DMS79 (cell line): ENCODE results near the gene RASD2.

Experiments
- DNase-seq: peaks from one replicate; lab custom pipeline; 2025; lab: John Stamatoyannopoulos, UW

The RASD2 gene

DNA sequence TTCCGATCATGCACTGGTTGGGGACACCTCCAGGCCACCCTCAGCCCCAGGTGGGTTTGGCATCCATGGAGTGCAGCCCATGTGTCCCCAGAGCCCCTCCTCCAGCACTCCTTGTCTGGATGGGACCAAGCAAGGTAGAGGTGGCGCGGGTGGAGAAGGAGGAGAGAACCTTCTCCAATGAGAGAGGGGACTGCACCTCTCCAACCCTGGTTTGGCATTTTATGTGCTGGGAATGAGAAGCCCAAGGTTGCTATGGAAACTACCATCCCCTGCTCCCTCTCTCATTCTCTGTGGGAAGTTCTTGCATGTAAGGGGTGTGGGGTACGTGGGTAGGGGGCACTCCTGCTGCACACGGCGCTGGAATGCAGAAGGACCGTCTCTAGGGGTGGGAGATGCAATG, 21.8 kb upstream of the RASD2 start:
- DNase-seq = no peak

DNA sequence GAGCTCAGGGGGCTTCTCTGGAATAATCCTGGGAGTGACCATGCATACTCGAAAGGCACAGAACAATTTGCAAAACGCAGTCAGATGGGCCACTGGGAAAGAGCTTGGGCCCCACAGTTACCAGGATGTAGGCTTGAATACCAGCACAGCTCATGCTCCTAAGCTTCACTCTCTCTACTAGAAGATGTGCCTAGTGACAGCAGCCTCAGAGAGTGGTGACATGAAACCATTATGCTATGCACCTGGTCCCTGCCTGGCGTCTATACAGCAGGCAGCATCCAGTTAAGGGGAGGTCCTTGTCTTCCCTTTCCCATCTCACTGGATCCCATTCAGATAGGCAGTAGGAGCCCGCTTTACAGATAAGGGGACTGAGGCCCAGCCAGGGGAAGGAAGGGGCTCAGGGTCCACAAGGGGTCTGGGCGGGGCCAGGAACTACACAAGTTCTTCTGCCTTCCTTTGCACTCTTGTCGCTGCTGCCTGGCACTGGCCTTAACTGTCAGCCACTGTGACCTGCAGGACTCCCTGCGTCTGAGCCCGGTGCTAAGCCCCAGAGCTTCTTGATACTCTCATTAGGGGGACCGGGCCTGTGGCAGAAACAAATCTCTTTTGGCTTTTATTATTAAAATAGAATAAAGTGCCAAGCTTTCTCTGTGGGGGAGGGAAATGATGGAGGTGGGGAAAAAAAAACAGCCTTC, 21.2 kb upstream of the RASD2 start:
- DNase-seq = no peak

DNA sequence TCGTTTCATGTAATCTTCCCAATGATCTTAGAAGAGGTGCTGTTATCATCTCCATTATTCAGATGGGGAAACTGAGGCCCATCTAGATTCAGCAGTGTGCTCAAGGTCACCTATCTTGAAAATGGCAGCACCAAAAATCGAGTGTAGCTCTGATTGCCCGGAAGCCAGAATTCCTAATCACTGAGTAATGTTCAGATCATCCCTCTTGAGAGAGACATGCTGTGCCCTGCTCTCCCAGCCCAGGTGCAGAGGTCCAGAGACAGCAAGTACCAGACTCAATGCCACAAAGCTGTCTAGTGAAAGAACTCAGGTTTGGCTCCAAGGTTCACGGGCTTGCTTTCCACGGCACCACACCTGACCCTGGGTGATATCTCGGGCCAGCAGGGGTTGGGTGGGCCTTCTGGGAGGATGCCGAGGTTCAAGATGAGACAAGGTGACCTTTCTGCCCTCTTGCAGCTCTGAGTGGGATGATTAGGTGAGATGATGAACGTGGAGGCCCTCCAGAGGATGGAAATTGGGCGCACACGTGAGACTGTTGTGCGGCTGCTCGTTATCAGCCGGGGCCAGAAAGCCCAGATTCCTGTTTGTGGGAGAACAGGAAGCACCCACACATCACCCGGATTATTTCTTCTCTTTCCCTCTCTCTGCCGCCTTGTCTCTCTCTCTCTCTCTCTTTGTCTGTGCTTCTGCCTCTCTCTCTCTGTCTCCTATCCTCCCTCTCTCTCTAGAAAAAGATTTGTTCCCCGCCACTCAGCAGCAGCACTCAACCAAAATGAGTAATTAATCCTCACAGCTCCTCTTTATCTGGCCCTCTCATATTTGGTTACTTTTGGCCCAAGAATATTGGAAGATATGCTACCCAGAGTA, 19.0 kb upstream of the RASD2 start:
- DNase-seq = no peak

DNA sequence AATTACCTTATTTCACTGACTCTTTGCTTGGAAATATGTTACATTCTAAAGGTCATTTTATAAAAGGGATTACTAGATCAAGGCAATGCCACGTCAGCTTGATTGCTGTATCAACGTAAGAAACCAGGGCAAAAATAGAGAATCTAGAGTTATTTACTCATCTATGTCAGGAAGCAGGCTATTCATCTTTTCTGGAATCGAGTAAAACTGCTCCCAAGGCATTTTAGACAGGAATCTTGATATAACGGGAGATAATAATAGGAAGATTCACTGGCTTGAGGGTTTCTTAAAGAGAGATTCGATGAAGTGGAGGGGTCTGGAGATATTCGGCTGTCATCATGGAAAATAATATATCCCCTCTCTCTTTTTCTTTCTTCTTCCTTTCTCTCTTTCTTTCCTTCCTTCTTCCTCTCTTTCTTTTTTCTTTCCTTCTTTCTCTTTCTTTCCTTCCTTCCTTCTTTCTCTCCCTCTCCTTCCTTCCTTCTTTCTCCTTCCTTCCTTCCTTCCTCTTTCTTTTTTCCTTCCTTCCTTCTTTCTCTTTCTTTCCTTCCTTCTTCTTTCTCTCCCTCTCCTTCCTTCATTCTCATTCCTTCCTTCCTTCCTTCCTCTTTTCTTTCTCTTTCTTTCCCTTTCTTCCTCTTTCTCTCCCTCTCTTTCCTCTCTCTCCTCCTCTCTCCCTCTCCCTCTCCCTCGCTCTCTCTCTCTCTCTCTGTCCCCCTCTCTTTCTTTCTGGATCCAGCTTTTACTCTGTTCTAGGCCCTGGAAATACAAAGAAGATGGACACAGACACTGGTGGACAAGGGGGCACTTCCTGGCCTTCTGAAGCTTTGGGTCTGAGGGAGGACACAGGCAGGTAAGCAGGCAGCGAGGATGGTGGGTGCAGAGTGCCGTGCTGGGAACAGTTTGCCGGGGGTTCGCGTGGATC, 18.1 kb upstream of the RASD2 start:
- no peak for DNase-seq

DNA sequence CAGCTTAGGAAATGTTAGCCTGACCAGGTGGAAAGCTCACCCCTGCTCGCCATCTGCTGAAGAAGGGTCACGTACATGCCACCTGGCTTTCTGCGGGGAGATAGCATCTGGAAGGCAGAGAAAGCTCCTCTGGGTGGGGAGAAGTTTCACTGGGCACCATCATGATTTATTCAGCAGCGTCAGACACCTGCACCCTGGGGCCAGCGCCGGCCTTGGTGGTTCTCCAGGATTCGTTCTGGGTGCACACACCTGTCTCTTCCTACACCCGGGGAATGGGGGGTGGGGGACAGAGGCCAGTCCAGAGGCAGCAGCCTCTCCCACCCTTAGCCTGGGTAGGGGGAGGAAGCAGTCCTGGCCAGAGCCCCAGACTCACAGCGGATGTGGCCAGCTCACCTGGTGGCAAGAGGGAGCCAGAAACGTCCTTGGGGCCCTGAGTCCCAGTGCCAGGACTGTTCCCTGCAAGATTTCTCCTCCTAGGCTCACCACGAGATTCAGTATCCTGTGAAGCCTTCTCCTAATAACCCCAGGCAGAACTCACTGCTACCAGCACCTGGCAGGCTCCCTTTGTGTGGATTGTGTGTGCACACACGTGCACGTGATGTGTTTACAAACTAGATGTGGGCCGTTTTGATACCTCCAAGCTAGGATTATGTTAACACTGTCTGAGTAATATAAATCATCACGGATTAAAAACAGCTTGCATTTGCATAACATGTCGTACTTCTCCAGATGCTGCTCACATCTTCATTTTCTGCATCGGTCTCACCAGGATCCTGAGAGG, 17.3 kb upstream of the RASD2 start:
- DNase-seq = no peak

DNA sequence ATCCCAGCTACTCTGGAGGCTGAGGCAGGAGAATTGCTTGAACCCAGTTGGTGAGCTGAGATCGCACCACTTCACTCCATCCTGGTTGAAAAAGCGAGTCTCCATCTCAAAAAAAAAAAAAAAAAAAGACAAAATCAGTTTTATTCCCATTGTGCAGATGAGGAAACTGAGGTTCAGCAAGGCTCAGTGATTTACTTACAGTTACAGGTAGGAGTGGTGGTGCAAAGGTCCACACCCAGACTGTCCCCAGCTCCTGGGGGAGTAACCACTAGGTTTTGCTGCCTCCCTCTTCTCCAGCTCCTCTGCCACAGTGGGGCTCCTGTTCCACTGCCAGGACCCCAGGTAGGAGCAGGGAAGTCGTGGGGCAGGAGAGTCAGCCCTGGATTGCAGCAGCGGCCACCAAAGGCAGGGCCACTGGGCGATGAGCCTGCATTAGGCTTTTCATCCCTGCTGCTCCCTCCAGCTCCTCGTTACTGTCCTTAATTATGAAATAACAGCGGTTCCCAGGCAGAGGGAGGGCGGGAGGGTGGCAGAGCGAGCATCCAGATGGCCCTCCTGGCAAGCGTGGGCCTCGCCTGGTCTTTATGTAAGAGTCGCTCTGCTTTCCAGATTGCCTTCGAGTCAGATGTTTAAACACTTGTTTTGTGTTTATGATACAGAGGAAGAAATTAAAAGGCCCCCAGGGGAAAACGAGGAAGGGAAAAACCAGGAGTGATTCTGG, 15.5 kb upstream of the RASD2 start:
- peak; percentile 70 for DNase-seq

DNA sequence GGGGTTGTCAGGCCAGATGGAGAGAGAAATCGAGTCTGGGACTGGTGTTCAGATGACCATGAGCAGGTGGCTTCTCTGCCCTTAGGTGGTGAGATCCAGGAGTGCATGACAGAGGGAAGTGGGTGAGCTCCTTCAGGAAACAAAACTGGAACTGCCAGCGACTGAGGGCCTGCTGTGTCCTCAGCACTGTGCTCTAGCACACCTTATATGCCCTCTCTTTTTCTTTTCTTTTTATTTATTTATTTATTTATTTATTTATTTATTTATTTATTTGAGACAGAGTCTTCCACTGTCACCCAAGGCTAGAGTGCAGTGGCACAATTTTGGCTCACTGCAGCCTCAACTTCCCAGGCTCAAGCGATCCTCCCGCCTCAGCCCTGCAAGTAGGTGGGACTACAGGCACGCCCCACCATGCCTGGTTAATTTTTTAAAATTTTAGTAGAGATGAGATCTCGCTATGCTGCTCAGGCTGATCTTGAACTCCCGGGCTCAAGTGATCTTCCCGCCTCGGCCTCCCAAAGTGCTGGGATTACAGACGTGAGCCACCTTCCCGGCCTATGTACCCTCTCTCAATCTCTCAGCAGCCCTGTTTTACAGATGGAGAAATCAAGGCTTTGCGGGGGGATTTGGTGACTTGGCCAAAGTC, 14.8 kb upstream of the RASD2 start:
- DNase-seq = peak; percentile 70

DNA sequence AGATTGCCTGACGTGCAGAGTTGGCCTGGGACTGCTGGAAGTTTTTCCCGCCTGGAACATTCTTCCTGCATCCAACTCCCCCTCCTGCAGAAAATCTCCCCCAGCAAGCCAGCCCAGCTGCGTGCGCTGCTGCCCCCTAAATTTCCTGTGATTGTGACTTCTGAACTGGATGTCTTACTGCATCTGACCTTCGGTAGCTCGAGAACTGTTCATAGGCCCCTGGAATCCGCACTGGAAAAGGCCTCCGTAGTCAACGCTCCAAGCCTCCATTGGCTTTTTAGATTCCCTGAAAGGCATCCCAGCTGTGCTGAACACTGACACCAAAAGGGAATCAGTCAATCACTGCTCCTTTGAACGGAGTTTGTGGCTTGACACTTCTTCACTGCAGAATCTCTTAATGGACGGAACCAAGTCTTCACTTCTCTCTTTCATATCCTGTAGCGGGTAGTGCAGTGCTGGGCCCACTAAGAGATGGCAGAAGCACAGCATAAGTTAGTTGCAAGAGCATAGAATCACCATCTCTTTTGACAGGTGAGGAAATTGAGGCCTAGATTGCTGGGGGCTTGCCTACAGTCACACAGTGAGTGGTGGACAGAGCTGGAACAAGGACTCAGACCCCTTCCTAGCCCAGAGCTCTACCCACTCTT, 14.2 kb upstream of the RASD2 start:
- DNase-seq = no peak

DNA sequence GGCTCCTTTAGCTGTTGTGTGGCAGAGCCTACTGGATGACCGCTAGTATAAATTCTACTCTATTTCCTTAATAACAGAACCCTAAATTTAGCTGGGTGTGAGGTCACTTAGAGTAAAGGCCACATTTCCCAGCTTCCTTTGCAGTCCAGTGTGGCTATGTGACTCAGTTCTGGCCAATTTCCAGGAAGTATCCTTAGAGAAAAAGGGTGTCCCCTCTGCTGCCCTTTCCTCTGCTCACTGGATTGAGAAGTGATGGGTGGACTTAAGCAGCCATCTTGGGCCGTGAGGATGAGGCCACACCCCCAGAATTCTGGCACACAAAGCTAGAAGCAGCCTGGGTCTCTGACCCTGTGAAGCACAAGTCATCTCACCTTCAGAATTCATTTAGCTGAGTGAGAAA, 11.7 kb upstream of the RASD2 start:
- DNase-seq = no peak

DNA sequence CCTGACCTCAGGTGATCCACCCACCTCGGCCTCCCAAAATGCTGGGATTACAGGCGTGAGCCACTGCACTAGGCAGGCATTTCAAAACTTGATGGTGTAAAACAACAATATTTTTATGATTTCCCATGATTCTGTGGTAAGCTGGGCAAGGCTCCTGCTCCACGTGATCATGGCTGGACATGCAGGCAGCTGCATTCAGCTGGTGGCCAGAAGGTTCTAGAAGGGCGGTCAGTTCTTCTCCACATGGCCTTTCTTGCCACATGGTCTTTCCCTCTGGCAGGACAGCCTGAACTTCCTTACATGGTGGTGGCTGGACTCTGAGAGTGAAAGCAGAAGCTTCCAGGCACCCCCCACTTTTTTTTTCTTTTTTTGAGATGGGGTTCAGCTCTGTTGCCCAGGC, 9.9 kb upstream of the RASD2 start:
- DNase-seq = no peak

DNA sequence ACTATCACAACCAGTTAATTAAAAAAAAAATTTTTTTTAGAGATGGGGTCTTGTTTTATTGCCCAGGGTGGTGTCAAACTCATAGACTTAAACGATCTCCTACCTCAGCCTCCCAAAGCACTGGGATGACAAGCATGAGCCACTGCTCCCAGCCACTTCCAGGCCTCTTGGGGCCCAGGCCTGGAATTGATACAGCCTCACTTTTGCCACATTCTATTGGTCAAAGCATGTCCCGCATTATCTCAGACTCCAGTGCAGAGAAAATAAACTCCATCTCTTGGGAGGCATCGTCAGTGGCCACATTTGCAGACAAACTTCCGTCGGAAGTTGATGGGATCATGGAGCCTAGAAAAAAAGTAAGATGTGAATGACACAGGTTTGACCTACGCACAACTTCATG, 9.4 kb upstream of the RASD2 start:
- DNase-seq = no peak

DNA sequence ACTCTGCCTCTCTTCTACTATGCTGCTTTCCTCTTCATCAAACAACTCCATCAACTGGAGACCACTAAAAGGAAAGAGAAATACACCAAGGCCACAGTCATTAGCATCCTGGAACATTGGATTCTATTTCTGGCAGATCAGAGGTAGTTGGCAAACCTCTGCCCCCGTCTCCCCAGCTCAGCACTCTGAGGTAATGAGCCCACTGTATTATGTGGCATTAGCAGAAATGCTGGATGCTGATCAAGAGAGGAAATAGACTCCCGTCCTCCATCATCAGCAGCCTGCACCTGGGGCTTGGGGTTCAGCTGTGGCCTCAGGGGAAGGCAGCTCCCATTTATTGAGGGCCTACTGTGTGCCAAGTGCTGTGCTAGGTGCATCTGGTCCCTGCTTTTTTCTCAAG, 9.0 kb upstream of the RASD2 start:
- DNase-seq = no peak

DNA sequence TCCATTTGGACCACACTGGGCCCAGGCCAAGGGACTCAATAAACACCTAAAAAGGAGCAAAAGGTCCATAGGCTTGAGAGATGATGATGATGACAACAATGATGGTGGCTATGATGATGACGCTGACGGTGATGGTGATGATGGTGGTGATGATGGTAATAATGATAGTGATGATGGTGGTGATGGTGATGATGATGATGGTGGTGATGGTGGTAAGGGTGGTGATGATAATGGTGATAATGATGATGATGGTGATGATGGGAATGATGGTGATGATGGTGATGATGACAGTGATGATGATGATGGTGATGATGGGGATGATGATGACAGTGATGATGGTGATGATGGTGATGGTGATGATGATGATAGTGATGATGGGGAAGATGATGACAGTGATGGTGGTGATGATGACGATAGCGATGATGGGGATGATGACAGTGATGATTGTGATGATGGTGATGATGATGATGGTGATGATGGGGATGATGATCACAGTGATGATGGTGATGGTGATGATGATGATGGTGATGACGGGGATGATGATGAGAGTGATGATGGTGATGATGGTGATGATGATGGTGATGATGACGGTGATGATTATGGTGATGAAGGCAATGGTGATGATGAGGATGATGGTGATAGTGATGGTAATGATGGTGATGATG, 7.1 kb upstream of the RASD2 start:
- no peak for DNase-seq

DNA sequence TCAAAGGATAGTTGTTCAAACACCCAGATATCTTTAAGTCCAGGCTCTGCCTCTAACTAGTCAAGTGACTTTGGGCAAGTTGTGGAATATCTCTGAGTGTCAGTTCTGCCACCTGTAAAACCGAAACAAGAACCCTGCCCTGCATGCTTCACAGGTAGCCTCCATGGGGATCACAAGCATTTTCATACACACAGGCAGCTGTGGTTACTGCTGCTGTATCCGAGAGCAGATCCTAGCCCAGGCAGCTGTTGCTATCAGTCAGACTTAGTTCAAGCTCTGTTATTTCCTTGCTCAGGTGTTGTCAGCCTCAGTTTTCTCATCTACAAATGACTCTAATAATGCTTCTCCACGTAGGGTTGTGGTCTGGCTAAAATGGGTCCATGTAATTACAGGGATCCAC, 6.5 kb upstream of the RASD2 start:
- no peak for DNase-seq

DNA sequence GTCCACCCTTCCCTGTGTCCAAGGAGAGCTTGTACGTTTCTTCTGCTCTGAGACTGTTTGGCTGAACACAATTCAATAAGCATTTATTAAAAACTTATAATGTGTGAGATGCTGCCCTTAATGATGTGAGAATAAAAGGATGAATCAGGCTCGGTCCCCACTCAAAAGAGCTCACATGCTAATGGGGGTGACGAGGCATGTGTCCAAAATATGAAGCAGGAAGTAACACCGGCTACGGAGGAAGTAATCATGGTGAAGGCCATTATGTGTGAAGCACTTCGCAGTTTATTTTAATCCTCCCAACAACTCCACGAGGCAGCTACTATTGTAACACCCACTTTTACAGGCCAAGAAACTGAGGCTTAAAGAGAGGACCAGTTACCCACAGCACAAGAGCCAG, 3.4 kb upstream of the RASD2 start:
- no peak for DNase-seq

DNA sequence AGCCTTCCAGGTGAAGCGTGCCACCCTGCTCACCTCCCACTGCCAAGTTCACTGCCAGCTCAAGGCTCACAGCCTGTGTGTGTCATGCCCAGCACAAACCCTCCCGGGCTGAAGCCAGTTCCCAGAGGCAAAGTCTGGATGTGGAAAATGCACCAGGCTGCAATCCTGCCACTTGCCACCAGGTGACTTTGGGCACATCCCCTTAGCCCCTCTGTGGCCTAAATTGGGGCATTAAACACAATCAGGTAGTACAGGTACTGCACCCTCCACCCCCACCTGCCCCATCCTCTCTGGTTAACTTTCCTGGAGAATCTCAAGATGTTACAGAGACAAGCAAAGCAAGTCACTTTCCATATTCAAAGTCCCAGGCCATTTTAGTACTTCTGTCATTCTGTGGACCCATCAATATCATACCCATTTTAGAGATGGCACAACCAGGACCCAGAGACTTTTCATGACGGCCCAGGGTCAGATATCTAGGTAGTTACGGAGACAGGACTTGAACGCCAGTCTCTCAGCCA, 1.8 kb upstream of the RASD2 start:
- DNase-seq = no peak

DNA sequence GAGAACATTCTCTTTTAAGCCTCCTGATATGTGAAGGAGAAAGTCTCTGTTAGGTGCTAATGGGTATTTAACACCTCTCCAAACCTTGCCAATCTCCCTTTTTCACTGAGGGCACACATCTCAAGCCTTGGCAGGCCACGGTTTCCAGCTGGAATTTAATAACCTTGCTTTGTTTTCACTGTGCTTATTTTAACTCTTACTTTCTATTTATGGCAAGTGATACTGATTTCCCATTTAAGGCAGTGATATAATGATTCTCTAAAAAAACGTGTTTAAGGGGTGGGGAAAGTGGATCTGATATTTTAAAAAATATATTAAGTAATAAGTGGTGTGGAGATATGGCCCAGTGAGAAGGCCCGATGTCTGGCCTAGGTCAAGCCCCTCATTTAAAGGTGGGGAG, 1.1 kb upstream of the RASD2 start:
- no peak for DNase-seq

DNA sequence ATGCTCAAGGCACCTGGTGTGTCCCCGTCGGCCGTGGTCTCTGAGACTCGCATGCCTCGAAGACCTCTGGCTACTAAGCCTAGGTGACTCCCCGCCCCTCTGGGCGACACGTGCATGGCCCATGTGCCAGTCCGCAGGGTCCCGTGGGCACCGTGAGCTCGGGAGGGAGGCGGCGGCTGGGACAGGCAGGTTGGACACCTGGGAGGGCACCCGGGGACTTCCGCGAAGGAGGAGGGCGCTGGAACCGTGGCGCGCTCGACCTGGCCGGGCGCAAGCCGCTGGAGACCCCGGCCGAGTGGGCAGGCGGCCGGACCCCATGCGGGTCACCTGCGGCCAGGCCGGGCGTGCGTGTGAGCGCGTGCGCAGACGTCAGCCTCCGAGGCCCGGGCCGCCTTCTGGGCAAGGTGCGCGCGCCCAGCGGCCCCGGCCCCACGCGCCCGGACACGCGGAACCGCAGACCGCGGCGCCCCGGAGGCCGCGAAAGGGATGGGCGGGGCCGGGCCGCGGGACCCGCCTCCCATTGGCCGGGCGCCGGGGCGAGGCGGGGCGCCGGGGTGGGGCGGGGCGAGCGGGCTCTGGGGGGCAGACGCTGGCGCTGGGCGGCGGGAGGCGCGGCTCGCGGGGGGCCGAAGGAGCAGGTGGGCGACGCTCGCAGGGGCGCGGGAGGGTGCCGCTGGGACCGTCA, 579 bp upstream of the RASD2 start:
- DNase-seq = no peak
